GM20431 (cell line): ENCODE measurements around the gene TMEM235.
"Not testable (repeated sequence)": the region's sequence is repeated elsewhere in the genome, so short reads cannot be mapped to it uniquely, and the experiment has no call there.

Experiments
- in situ Hi-C: fragments of 300-500 bp; cut with MseI, MboI; formaldehyde crosslinking; loops from one replicate; pipeline ENCODE4 v1.15.0; 2020; ENCODE audit warnings: low sequenced_read_pairs; ENCODE audit not compliant: unreplicated experiment

The TMEM235 gene

DNA sequence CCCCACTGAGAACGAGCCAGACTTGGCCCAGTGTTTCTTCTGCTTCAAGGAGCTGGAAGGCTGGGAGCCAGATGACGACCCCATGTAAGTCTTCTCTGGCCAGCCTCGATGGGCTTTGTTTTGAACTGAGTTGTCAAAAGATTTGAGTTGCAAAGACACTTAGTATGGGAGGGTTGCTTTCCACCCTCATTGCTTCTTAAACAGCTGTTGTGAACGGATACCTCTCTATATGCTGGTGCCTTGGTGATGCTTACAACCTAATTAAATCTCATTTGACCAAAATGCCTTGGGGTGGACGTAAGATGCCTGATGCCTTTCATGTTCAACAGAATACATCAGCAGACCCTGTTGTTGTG is 16.7 kb upstream of the TMEM235 start:
- in situ Hi-C loops = no loop called here

DNA sequence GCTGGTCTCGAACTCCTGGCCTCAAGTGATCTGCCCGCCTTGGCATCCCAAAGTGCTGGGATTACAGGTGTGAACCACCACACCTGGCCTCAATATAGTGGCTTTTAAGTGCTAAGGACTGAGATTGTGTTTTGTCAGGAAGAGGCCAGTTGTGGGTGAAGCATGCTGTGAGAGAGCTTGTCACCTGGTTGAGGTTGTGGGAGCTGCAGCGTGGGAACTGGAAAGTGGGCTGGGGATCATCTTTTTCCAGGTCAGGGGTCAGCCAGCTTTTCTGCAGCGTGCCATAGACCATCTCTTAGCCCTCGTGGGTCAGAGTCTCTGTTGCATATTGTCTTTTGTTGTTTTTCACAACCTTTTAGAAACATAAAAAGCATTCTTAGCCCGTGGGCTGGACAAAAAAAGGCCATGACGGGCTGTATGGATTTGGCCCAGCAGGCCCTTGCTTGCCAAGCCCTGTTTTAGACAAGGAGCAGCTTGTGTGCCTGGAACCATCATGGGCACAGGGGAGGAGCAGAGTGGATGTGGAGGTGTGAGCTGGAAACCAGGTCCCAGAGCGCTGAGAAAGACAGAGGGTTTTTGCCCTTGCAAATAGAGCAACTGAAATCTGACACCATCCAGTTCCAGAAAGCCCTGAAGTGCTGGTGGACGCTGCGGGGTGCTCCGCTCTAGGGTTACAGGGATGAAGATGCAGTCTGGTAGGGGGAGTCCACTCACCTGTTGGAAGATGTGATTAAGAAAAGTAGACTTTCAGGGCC is 11.9 kb upstream of the TMEM235 start:
- in situ Hi-C loops = no loop called here

DNA sequence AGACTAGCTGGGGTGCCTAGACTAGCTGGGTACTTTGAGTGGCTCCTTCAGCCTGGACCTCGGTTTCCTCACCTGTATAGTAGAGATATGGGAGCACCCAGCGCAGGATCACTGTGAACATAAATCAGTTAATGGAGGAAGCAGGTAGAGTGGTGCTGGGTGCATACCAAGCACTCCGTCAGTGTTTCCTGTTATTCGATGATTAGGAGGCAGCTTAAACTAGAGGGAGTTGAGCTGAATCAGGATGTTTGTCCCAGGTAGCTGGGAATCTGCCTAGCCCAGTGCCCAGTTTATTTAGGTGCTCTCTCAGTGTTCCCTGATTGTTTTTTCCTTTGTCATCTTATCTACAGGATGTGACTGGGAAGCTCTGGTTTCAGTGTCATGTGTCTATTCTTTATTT is 8.4 kb upstream of the TMEM235 start:
- in situ Hi-C loops = no loop called here

DNA sequence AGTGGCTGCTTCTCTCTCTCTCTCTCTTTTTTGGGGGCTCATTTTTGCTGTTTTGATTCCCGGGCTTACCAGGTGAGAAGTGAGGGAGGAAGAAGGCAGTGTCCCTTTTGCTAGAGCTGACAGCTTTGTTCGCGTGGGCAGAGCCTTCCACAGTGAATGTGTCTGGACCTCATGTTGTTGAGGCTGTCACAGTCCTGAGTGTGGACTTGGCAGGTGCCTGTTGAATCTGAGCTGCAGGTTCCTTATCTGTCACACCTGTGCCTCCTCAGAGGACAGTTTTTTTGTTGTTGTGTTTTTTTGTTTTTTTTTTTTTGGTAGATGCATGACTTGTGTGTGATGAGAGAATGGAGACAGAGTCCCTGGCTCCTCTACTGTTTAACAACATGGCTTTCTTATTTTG is 7.7 kb upstream of the TMEM235 start:
- in situ Hi-C loops = no loop called here

DNA sequence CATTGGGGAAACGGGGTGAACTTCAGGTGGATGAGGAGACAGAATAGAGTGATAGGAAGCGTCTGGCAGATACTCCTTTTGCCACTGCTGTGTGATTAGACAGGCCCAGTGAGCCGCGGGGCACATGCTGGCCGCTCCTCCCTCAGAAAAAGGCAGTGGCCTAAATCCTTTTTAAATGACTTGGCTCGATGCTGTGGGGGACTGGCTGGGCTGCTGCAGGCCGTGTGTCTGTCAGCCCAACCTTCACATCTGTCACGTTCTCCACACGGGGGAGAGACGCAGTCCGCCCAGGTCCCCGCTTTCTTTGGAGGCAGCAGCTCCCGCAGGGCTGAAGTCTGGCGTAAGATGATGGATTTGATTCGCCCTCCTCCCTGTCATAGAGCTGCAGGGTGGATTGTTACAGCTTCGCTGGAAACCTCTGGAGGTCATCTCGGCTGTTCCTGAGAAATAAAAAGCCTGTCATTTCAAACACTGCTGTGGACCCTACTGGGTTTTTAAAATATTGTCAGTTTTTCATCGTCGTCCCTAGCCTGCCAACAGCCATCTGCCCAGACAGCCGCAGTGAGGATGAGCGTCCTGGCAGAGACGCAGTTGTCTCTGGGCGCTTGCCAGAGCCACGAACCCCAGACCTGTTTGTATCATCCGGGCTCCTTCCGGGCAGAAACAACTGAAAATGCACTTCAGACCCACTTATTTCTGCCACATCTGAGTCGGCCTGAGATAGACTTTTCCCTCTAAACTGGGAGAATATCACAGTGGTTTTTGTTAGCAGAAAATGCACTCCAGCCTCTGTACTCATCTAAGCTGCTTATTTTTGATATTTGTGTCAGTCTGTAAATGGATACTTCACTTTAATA is 7.0 kb upstream of the TMEM235 start:
- in situ Hi-C loops = no loop called here

DNA sequence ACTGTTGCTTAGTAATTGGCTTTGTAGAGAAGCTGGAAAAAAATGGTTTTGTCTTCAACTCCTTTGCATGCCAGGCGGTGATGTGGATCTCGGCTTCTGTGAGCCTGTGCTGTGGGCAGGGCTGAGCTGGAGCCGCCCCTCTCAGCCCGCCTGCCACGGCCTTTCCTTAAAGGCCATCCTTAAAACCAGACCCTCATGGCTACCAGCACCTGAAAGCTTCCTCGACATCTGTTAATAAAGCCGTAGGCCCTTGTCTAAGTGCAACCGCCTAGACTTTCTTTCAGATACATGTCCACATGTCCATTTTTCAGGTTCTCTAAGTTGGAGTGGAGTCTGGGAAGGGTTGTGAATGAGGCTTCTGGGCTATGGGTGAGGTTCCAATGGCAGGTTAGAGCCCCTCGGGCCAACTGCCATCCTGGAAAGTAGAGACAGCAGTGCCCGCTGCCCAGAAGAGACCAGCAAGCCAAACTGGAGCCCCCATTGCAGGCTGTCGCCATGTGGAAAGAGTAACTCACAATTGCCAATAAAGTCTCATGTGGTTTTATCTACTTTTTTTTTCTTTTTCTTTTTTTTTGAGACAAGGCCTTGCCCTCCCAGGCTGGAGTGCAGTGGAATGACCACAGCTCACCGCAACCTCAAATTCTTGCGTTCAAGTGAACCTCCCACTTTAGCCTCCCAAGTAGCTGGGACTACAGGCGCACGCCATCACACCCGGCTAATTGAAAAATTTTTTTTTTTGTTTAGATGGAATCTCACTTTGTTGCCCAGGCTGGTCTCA is 6.2 kb upstream of the TMEM235 start:
- in situ Hi-C loops = no loop called here

DNA sequence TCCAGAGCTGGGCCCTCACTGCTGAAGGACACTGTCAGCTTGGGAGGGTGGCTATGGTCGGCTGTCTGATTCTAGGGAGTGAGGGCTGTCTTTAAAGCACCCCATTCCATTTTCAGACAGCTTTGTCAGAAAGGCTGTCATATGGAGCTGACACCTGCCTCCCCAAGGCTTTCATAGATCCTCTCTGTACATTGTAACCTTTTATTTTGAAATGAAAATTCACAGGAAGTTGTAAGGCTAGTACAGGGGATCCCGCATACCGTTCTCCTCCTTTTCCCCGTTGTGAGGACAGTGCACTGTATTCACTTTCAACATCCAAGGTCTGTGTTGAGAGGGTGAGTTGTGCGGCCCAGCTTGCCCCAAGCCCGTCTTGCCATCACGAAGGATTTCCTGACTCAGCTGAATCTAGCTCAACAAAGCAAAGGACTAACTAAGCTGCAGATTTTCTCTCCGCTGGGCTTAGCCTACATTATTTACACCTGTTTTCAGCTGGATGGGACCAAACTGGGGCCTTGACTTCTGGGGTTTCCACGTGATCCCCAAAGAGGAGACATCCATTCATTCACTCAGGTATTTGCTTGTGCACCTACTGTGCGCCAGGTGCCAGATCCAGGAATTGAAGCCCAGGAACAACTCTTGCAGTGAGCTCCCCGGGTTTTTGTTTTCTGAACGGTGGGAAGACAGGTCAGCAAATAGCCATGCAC is 5.2 kb upstream of the TMEM235 start:
- in situ Hi-C loops = no loop called here

DNA sequence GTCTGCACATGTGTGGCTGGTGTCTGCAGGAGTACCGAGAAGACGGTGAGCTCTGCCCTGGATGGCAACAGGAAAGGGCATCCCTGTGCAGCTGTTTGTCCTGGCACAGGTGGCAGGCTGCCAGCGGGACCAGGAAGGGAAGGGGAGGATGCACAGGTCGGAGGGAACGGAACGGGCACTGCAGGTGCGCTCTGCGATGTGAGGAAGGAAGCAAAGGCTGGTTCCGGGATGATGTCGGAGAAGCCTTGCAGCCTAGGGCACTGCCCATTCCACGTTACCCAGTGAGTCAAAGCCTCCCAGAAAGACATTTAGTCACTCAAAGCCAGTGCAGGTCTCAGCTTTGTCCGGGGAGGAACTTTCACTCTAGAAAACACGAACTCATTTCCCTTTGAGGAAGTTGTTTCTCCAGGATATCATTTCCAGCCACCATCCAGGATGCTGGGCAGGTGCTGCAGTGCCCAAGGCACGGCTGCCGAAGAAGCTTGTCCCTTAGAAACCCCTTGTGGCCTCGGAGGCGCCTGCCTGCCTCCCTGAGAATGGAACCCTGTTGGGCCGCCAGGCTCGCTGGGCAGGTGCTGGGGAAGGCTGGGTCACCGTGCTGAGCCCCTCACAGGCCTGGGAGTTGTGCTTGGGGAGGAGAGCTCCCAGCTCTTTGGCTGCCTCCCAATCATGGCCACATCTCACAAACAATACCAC is 4.5 kb upstream of the TMEM235 start:
- in situ Hi-C loops = no loop called here

DNA sequence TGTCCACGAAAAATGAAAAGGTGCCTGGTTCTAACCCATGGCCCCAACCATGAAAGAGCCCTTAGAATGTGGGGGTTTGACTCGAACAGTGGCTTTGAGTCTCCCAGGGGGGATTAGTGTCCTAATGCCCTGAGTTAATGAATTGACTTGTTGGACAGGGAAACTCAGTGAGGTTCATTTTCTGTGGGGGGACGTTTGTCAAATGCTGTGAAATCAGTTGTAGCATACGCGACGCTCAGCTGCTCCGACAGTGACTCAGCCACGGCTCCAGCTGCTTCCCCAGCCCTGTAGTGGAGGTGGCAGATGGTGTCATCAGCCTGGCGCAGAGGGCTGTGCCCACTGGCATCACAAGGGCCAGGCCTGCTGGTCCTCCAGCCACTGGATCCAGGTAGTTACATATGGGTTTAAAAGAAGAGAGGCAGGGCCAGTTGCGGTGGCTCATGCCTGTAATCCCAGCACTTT is 3.9 kb upstream of the TMEM235 start:
- in situ Hi-C loops = no loop called here

DNA sequence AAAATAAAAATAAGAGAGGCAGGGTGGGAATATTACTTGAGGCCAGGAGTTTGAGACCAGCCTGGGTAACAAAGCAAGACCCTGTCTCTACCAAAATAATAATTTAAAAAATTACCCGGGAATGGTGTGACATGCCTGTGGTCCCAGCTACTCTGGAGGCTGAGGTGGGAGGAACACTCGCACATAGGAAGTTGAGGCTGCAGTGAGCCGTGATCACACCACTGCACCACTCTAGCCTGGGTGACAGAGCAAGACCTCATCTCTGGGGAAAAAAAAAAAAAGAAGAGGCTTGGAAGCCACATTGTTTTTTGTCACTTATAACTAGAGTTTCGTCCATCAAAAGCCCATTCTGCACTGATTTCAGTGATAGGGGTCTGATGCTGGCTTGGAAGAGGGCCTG is 3.3 kb upstream of the TMEM235 start:
- in situ Hi-C loops = no loop called here

DNA sequence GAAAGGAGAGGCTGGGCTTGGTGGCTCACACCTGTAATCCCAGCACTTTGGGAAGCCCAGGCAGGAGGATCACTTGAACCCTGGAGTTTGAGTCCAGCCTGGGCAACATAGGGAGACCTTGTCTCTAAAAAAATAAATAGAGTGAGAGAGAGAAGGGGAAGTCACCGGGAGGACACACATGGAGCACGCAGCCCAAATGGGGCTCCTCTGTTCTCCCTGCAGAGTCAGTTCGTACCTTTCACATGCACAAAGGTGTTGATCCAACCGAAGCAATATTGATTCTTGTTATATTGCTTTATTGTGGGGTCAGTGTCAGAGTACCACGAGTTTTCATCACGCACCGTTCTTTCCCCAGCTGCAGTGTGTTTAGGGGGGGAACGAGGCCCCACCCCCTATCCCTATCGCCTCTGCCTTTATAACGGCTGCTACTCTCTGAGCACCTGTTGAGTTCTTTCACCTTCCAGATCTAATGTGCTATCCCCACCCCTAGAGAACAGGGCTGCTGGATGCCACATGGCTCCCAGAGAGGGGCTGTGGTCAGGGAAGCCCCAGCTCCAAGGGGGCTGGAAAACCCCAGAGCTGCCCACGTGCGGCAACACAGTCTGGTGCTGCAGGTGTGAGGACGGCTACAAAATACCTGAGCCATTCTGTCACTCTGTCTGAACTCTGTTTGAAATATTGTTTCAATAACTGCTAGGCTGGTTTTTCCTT is 1.0 kb upstream of the TMEM235 start:
- in situ Hi-C loops = no loop called here

DNA sequence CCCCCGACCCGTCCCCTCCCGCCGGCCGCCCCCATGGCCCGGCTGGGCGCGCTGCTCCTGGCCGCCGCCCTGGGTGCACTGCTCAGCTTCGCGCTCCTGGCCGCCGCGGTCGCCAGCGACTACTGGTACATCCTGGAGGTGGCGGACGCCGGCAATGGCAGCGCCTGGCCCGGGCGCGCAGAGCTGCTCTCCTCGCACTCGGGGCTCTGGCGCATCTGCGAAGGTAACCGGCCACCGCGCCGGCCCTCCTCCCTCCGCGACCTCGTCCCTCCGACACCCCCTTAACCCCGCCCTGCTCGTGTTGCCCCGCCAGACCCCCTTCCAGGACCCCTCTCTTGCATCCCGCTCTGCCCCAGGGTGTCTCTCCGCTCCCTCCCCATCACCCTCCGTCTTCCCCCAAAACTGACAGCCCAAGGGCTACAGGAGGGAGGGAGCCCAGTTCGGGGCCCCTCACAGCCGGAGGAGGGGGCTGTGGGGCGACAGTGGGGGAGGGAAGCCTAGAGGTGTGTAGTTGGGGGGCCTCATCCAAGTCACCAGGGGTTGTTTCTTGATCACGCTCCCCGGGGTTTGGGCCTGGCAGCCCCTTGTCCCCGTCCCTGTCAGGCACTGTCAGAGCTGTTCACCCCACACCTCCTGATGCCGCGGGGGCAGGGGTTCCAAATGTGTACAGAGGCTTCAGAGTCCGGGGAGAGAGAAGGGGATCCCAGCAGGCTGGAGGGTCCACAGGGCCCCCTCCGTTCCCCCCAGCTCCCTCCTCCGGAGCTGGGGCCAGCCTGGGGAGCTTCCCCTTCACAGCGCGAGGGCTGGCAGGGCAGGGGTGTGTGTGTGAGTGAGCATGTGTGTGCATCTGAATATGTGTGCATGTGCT is 794 bp downstream of the TMEM235 start:
- in situ Hi-C loops = no loop called here

DNA sequence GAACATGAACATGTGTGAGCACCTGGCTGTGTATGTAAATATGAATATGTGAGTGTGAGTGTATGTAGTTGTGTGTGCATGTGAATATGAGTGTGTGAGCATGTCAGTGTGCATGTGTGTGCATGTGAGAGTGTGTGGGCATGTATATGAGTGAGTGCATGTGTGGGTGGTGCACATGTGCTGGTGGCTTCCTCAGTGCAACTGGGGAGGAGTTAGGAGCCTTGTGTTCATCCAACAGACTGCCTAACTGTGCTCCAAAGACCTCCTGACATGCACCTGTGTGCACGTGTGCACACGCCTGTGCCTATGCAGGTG is 1.4 kb downstream of the TMEM235 start:
- in situ Hi-C loops = no loop called here

DNA sequence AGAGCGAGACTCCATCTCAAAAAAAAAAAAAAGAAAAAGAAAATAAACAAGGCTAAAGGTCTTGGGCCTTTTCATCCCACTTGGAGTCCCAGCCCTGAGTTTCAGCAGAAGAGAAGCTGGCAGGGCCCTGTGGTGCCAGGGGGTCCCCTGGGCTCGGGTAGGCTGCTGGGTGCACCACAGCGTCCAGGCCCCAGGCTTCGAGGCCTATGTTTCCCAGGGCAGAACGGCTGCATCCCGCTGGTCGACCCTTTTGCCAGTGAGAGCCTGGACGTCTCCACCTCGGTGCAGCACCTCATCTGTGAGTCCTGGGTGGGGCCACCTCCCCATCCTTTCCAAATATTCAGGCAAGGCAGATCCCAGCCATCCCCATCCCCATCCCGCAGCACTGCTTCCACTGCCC is 2.2 kb downstream of the TMEM235 start:
- in situ Hi-C loops = no loop called here

DNA sequence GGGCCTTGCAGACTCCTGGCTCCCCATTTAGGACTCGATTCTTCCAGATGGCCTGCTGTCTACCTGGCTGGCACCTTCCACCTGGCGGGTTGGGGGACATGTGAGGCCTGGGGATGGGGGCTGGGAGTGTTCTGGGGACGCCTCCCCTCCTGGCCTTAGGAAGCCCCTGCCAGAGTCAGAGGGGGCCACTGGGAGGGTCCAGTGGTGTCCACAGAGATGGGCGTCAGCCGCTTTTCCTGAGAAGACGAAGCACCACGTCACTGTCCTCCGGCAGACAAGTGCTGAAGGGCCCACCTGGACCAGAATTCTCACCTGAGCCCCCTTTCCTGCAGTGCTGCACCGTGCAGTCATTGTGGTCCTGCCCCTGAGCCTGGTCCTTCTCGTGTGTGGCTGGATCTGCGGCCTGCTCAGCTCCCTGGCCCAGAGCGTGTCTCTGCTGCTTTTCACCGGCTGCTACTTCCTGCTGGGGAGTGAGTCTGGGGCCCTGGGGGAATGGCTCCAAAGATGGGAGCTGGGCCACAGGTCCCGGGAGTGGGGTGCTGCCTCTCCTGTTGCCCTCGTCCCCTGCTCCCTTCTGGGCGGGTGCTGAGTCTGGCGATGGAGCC is 2.9 kb downstream of the TMEM235 start:
- in situ Hi-C loops = no loop called here

DNA sequence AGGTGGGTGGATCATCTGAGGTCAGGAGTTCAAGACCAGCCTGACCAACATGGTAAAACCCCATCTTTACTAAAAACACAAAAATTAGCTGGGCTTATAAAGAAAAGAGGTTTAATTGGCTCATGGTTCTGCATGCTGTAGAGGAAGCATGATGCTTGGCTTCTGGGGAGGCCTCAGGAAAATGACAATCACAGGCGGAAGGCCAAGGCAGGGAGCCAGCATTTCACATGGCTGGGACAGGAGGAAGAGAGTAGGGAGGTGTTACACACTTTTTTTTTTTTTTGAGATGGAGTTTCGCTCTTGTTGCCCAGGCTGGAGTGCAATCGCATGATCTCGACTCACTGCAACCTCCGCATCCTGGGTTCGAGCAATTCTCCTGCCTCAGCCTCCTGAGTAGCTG is 3.6 kb downstream of the TMEM235 start:
- in situ Hi-C loops = not testable (repeated sequence)

DNA sequence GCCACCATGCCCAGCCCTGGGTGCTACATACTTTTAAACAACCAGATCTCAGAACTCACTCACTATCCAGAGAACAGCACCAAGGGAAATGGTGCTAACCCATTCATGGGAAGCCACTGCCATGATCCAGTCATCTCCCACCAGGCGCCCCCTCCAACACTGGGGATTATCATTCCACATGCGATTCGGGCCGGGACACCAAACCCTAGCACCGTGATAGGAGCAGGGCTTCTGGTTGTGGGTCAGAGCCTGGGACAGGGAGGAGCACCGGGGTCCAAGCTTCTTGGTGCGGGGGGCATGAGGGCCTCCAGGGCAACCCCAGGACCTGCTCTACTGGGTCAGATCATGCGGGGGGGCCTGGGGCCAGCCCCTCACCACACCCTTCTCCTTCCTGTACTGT is 4.5 kb downstream of the TMEM235 start:
- in situ Hi-C loops = no loop called here
